Body of pancreas (tissue), 4 donors: Measurements from ENCODE around the gene EN1. TPM values are rescaled to one million over a fixed set of nuclear protein-coding genes. Genes with fewer than 3 reads are reported as not detected.

Experiments
- ATAC-seq: fragments of 150-250 bp; one replicate; pipeline ENCODE4 v1.9.1; 2016
- DNase-seq, 4 donors: peaks; one replicate each; pipeline ENCODE4 v3.0.0-alpha.2; 2019
- H3K27ac ChIP-seq, 4 donors: fragments of 200-600 bp; sonication (generic); 1 replicate in 3 of 4; 2 replicates in 1 of 4; pipeline versions ENCODE4 v1.5.1 to v1.6.1; 2016 to 2019; ENCODE audit warnings: mild to moderate bottlenecking in 1 of 4, mixed read lengths in 1 of 4, moderate library complexity in 1 of 4
- H3K27me3 ChIP-seq, 2 donors: fragments of 200-600 bp; sonication (generic); one replicate each; pipeline ENCODE4 v1.6.0; 2016; ENCODE audit warnings: mild to moderate bottlenecking in 1 of 2
- H3K36me3 ChIP-seq, 2 donors: fragments of 200-600 bp; sonication (generic); replicated peaks in 1 of 2; 2 replicates each; pipeline ENCODE4 v1.5.1; 2016; ENCODE audit warnings: low read depth in 2 of 2; ENCODE audit not compliant: insufficient read depth in 1 of 2
- H3K4me1 ChIP-seq: fragments of 200-600 bp; sonication (generic); one replicate; pipeline ENCODE4 v1.6.0; 2016
- H3K4me3 ChIP-seq, 2 donors: fragments of 200-600 bp; sonication (generic); 1 replicate in 1 of 2; 2 replicates in 1 of 2; pipeline ENCODE4 v1.5.1; 2016 to 2019
- H3K9me3 ChIP-seq, 3 donors: fragments of 200-600 bp; sonication (generic); 1 replicate in 2 of 3; 2 replicates in 1 of 3; pipeline ENCODE4 v1.5.1; 2016
- CTCF ChIP-seq, 7 experiments: fragments of 450-650 bp in 4 of 7; fragments of 200-600 bp in 3 of 7; sonication (generic) in 3 of 7; IDR thresholded peaks; one replicate each; pipeline ENCODE4 v1.5.1; 2016 to 2019; ENCODE audit warnings: antibody characterized with exemption in 7 of 7
- POLR2A ChIP-seq, 3 donors: fragments of 450-650 bp; IDR thresholded peaks; one replicate each; pipeline ENCODE4 v1.6.1; 2016; ENCODE audit warnings: antibody characterized with exemption in 3 of 3, mild to moderate bottlenecking in 2 of 3
- WGBS, 2 donors: methylation state at CpG; one replicate each; pipeline ENCODE4 v1.1.5; 2017; 5-methylcytosine and 5-hydroxymethylcytosine counted together
- intact Hi-C: fragments of 100-400 bp; cut with DNase I; formaldehyde crosslinking; loops from one replicate; pipeline ENCODE4 v1.15.1; 2023
- total RNA-seq, 2 donors: library from RNA; depleted of rRNA; stranded (reverse); fragments of >200 nt; gene quantifications; one replicate each; pipeline ENCODE4 v1.1.0, GENCODE V29; 2016

The EN1 gene
- total RNA-seq, 2 donors from 2014 or later: not detected

GRCh38 chr2:118835746-118836410 lies 11.6 kb downstream of the EN1 start:
- peak in 2 of 4 donors; percentile 40 to 55 for DNase-seq
- Histone ChIP-seq H3K9me3 (no peaks in the 10 kb centered on the region), H3K4me3 (peak overlapping the region; percentile 16 to 70), H3K27me3 (peaks cover 0 to 28% of the 10 kb centered on the region in 2 donors), H3K36me3 (no peaks in the 10 kb centered on the region), H3K27ac (no peak overlapping the region), H3K4me1 (peaks cover 19% of the 10 kb centered on the region)
- intact Hi-C loops: no loop called here
- WGBS, 2 donors: 1% methylated on average over 37 to 49 of the region's 53 CpGs
- TF ChIP-seq POLR2A (IDR thresholded peaks at IDR 0.05): no peak
- no peak for TF ChIP-seq CTCF (IDR thresholded peaks at IDR 0.05)
- ATAC-seq: peak; percentile 45

DNA sequence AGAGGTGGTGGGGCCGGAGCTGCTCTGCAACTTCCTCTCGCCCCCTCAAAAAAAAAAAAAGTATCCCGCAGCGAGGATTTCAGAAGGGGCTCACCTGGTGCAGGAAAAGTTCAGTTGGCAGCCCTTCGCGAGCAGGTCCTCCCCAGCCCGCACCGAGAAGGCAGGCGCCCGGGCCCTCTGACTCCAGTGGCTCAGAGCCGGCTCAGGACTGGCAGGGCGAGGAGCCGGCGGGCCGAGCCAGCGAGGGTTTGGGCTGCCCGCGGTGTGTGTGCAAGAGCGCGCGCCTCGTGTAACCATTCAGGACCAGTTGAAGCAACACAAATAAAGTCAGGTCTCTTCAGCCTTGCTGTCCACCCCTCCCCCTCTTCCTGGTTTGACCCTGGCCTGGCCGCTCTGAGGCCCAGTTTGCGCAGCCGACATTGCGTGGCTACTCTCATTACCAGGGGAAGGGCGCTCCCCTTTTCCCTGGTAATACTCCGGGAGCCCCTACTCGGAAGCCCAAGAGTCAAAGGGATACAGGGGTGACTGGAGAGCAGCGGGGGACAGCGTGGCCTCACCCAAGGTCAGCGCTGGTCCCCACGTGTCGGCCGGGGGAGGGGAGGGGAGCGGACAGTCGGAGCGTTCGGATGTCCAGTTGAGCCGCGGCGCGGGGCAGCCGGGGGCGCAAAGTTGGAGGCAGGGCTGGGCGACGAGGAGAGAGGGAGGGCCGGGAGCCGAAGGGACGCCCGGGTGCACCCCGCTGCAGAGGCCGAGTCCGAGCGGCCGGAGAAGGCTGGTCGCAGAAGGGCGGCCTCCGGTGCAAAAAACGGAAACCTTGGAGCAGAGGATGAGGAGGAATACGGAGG lies 12.3 kb downstream of the EN1 start:
- WGBS, 2 donors: 1 to 3% methylated on average over 49 to 61 of the region's 61 CpGs
- peak overlapping the region in 1 of 2 donors; percentile 70 for H3K4me3 ChIP-seq
- no peak for TF ChIP-seq POLR2A (IDR thresholded peaks at IDR 0.05)
- no peak for TF ChIP-seq CTCF (IDR thresholded peaks at IDR 0.05)
- peaks cover 19% of the 10 kb centered on the region for H3K4me1 ChIP-seq
- H3K9me3 ChIP-seq: no peaks in the 10 kb centered on the region
- H3K27ac ChIP-seq: no peak overlapping the region
- DNase-seq (peak in 2 of 4 donors; percentile 38 to 49), ATAC-seq (peak; percentile 57)
- intact Hi-C loops: no loop called here
- peaks cover 0 to 28% of the 10 kb centered on the region in 2 donors for H3K27me3 ChIP-seq
- H3K36me3 ChIP-seq: no peaks in the 10 kb centered on the region

- WGBS, 2 donors: 17 to 25% methylated on average over 18 of the region's 18 CpGs
- H3K4me3 ChIP-seq: no peak overlapping the region
- H3K27me3 ChIP-seq: peaks cover 0 to 28% of the 10 kb centered on the region in 2 donors
- H3K9me3 ChIP-seq: no peaks in the 10 kb centered on the region
- intact Hi-C loops: no loop called here
- TF ChIP-seq POLR2A (IDR thresholded peaks at IDR 0.05) (no peak), CTCF (IDR thresholded peaks at IDR 0.05) (no peak)
- H3K36me3 ChIP-seq: no peaks in the 10 kb centered on the region
- DNase-seq (no peak), ATAC-seq (no peak)
- H3K4me1 ChIP-seq: peaks cover 19% of the 10 kb centered on the region
- H3K27ac ChIP-seq: no peak overlapping the region
These were observed 13.0 kb downstream of the EN1 start for GRCh38 chr2:118834440-118834810.

DNA sequence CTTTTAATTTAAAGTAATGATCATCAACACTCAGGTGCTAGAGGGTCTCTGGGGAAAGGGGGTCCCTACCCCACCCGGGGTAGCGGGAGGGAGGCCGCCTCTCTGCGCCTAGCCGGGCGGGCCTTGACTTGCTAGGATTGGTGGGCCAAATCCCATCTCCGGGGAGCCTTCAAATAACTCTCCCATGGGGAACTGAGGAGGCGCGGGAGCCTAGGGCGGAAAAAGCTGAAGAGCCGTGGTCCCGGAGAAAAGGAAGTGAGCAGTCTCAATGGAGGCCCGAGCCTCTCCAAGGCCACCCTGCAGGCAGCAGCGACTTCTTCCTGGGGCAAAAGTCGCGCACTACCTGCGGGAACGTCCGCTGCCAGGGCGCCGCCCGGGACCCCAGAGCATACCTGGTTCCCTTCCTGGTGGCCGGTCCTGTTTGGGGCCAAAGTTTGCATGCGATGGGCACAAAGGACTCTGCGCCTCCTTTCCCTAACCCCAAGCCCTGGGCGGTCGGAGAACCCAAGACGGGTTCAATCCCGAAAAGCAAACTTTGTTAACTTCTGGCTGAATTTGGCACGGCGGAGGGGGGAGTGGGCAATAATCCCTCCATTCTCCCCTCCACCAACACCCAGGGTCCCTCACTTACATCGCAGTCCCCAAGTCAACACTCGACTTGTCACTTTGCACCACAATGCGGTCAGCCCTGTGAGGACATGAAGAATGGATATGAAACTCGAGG lies 13.6 kb downstream of the EN1 start:
- Histone ChIP-seq H3K27ac (no peak overlapping the region), H3K4me1 (peaks cover 19% of the 10 kb centered on the region), H3K36me3 (no peaks in the 10 kb centered on the region), H3K4me3 (no peak overlapping the region), H3K27me3 (peaks cover 0 to 28% of the 10 kb centered on the region in 2 donors), H3K9me3 (no peaks in the 10 kb centered on the region)
- no peak for TF ChIP-seq POLR2A (IDR thresholded peaks at IDR 0.05)
- TF ChIP-seq CTCF (IDR thresholded peaks at IDR 0.05): no peak
- intact Hi-C loops: no loop called here
- DNase-seq: no peak
- WGBS, 2 donors: 16 to 18% methylated on average over 16 to 35 of the region's 35 CpGs
- no peak for ATAC-seq
